PC-3 (cell line): ENCODE data around the gene MRPL39. TPM values are rescaled to one million over a fixed set of nuclear protein-coding genes. Genes with fewer than 3 reads are reported as not detected.

Experiments
- ATAC-seq: fragments of 200-7000 bp; cut with Tn5 transposase; 2 replicates; pipeline ENCODE4 v1.9.1; 2020; ENCODE audit warnings: mild to moderate bottlenecking, moderate library complexity
- BruUV-seq: library from RNA; stranded (reverse); fragments of 400-500 nt; replicated peaks from 2 replicates; lab custom pipeline; 2021; lab: Mats Ljungman, UMichigan
- CTCF ChIA-PET: fragments of 300-600 bp; sonication (Branson Sonifier 250); formaldehyde crosslinking; loops from one replicate; lab custom pipeline; 2022; ENCODE audit warnings: antibody characterized with exemption; lab: Charles Lee
- POLR2A ChIA-PET: fragments of 300-600 bp; sonication (Branson Sonifier 250); formaldehyde crosslinking; loops from one replicate; lab custom pipeline; 2022; ENCODE audit warnings: antibody characterized with exemption; ENCODE audit not compliant: unreplicated experiment; lab: Charles Lee
- DNase-seq: peaks from one replicate; pipeline ENCODE4 v3.0.0-alpha.2; 2015
- H2AFZ ChIP-seq: fragments of 300-600 bp; sonication (generic); 2 replicates; pipeline ENCODE4 v1.6.0; 2016; ENCODE audit warnings: antibody characterized with exemption, low read length
- H3F3A ChIP-seq: fragments of 300-600 bp; sonication (generic); one replicate; pipeline ENCODE4 v1.6.0; 2017; ENCODE audit warnings: antibody characterized with exemption, low read length, control low read depth, mild to moderate bottlenecking; ENCODE audit not compliant: unreplicated experiment
- H3K27ac ChIP-seq: fragments of 300-600 bp; sonication (generic); 2 replicates; pipeline ENCODE4 v1.5.1; 2016; ENCODE audit warnings: mild to moderate bottlenecking, low read length
- H3K27me3 ChIP-seq: fragments of 300-600 bp; sonication (generic); 2 replicates; pipeline ENCODE4 v1.6.1; 2016; ENCODE audit warnings: low read length, mixed read lengths
- H3K36me3 ChIP-seq: fragments of 300-600 bp; sonication (generic); 2 replicates; pipeline ENCODE4 v1.6.1; 2016; ENCODE audit warnings: low read depth, mixed run types, low read length, mixed read lengths
- H3K4me1 ChIP-seq: fragments of 300-600 bp; sonication (generic); 2 replicates; pipeline ENCODE4 v1.5.1; 2016; ENCODE audit warnings: low read length; ENCODE audit not compliant: insufficient read depth
- H3K4me2 ChIP-seq: fragments of 300-600 bp; sonication (generic); 2 replicates; pipeline ENCODE4 v1.6.0; 2016; ENCODE audit warnings: low read length
- H3K4me3 ChIP-seq: fragments of 300-600 bp; sonication (generic); 2 replicates; pipeline ENCODE4 v1.5.1; 2016; ENCODE audit warnings: mild to moderate bottlenecking, low read length, mixed read lengths
- H3K79me2 ChIP-seq: fragments of 300-600 bp; sonication (generic); 2 replicates; pipeline ENCODE4 v1.6.1; 2017; ENCODE audit warnings: low read length, mixed read lengths
- H3K9ac ChIP-seq: fragments of 300-600 bp; sonication (generic); 2 replicates; pipeline ENCODE4 v1.6.0; 2016; ENCODE audit warnings: mild to moderate bottlenecking, low read length
- H3K9me2 ChIP-seq: fragments of 300-600 bp; sonication (generic); replicated peaks from 2 replicates; pipeline ENCODE4 v1.6.1; 2016; ENCODE audit warnings: mixed run types, low read length, mixed read lengths
- H3K9me3 ChIP-seq: fragments of 300-600 bp; sonication (generic); 2 replicates; pipeline ENCODE4 v1.6.1; 2016; ENCODE audit warnings: low read length, mixed read lengths
- H4K20me1 ChIP-seq: fragments of 300-600 bp; sonication (generic); 2 replicates; pipeline ENCODE4 v1.6.1; 2016; ENCODE audit warnings: low read length, mixed read lengths
- CTCF ChIP-seq: fragments of 300-600 bp; sonication (generic); conservative IDR thresholded peaks from 2 replicates; pipeline ENCODE4 v1.5.1; 2017; ENCODE audit warnings: antibody characterized with exemption, low read depth, mild to moderate bottlenecking, low read length
- EZH2 ChIP-seq: fragments of 300-600 bp; sonication (generic); IDR thresholded peaks from one replicate; pipeline ENCODE4 v1.6.1; 2017; ENCODE audit warnings: antibody characterized with exemption, mild to moderate bottlenecking, low read length; ENCODE audit not compliant: unreplicated experiment
- EZH2phosphoT487 ChIP-seq: fragments of 300-600 bp; sonication (generic); IDR thresholded peaks from 2 replicates; pipeline ENCODE4 v1.6.1; 2018; ENCODE audit warnings: mild to moderate bottlenecking, antibody characterized with exemption, low read length, borderline replicate concordance
- intact Hi-C: fragments of 100-400 bp; cut with micrococcal nuclease; formaldehyde crosslinking; loops from 2 replicates; pipeline ENCODE4 v1.9.0; 2023
- total RNA-seq: library from RNA; depleted of rRNA; stranded (reverse); fragments of >200 nt; gene quantifications from 2 replicates; pipeline ENCODE4 v1.2.3, GENCODE V29; 2014

The MRPL39 gene
- total RNA-seq, 1 experiment from 2014 or later = 107 TPM

- Histone ChIP-seq H3K4me1 (peaks cover 17% of the 10 kb centered on the region), H4K20me1 (no peaks in the 10 kb centered on the region), H3K4me2 (no peak overlapping the region), H3K27me3 (no peaks in the 10 kb centered on the region), H3K27ac (no peak overlapping the region), H3K9ac (no peak overlapping the region), H3K36me3 (no peaks in the 10 kb centered on the region), H2AFZ (no peak overlapping the region), H3F3A (no peaks in the 10 kb centered on the region), H3K9me2 (no peaks in the 10 kb centered on the region), H3K9me3 (no peaks in the 10 kb centered on the region), H3K79me2 (no peaks in the 10 kb centered on the region), H3K4me3 (no peak overlapping the region)
- ATAC-seq = no peak
- ChIA-PET CTCF (no interaction called here), POLR2A (no interaction called here)
- no peak for DNase-seq
- intact Hi-C loops = no loop called here
- no TSS peak for BruUV-seq
- TF ChIP-seq EZH2phosphoT487 = no peak
- no peak for TF ChIP-seq EZH2
- TF ChIP-seq CTCF = no peak
These were observed 51.2 kb downstream of the MRPL39 start for GRCh38 chr21:25556091-25556490.

- Histone ChIP-seq H3K27me3 (no peaks in the 10 kb centered on the region), H3K4me3 (no peak overlapping the region), H3K9ac (no peak overlapping the region), H3K4me1 (peaks cover 16% of the 10 kb centered on the region), H3K4me2 (no peak overlapping the region), H3K36me3 (no peaks in the 10 kb centered on the region), H3K27ac (no peak overlapping the region), H3K79me2 (no peaks in the 10 kb centered on the region), H3K9me2 (no peaks in the 10 kb centered on the region), H2AFZ (no peak overlapping the region), H4K20me1 (no peaks in the 10 kb centered on the region), H3F3A (no peaks in the 10 kb centered on the region), H3K9me3 (no peaks in the 10 kb centered on the region)
- no TSS peak for BruUV-seq
- ChIA-PET CTCF (no interaction called here), POLR2A (no interaction called here)
- ATAC-seq = no peak
- intact Hi-C loops = no loop called here
- DNase-seq = no peak
- TF ChIP-seq EZH2phosphoT487 (no peak), CTCF (no peak), EZH2 (no peak)
These were observed 51.8 kb downstream of the MRPL39 start for GRCh38 chr21:25555492-25555891.

- no peaks in the 10 kb centered on the region for H3K9me2 ChIP-seq
- CTCF ChIA-PET = no interaction called here
- POLR2A ChIA-PET = no interaction called here
These were observed 54.4 kb downstream of the MRPL39 start for GRCh38 chr21:25552856-25553255.

More at GRCh38 chr21:25552856-25553255, 54.4 kb downstream of the MRPL39 start:
- TF ChIP-seq EZH2phosphoT487 (no peak), EZH2 (no peak), CTCF (no peak)
- intact Hi-C loops = no loop called here
- Histone ChIP-seq H3K36me3 (no peaks in the 10 kb centered on the region), H3F3A (no peaks in the 10 kb centered on the region), H4K20me1 (no peaks in the 10 kb centered on the region), H2AFZ (no peak overlapping the region), H3K79me2 (no peaks in the 10 kb centered on the region), H3K4me2 (no peak overlapping the region), H3K27ac (no peak overlapping the region), H3K4me1 (peaks cover 8% of the 10 kb centered on the region), H3K9me3 (no peaks in the 10 kb centered on the region), H3K27me3 (no peaks in the 10 kb centered on the region), H3K9ac (no peak overlapping the region), H3K4me3 (no peak overlapping the region)
- no TSS peak for BruUV-seq
- ATAC-seq (no peak), DNase-seq (no peak)
